ENCODE measurements around the gene HLA-DRB1. TPM values are rescaled to one million over a fixed set of nuclear protein-coding genes. Genes with fewer than 3 reads are reported as not detected.

The HLA-DRB1 gene
- total RNA-seq, 3 donors from 2014 or later (not counting 1 experiment from before 2014, with no cell fraction given) = 42.8 to 123 (median 53.9) TPM

GRCh38 chr6:32610682-32611296, 21.1 kb upstream of the HLA-DRB1 start:
- DNase-seq (no peak), ATAC-seq (no peak)
- no peaks in the 10 kb centered on the region for H3K36me3 ChIP-seq (ENCODE audit: control insufficient read depth, insufficient read depth, low read length)
- no peaks in the 10 kb centered on the region for H3K9me3 ChIP-seq (ENCODE audit: control insufficient read depth, insufficient read depth, low read length)
- H3K4me3 Mint-ChIP-seq = no peak overlapping the region
- no peak overlapping the region for H3K27ac Mint-ChIP-seq
- H3K4me1 ChIP-seq (ENCODE audit: control insufficient read depth, insufficient read depth, low read length) = no peaks in the 10 kb centered on the region
- intact Hi-C loops (cut with micrococcal nuclease) = loop anchor here (1.0 kb wide), 1 partner anchor 12 kb away; no protein-coding TSS in a partner anchor
- 0% methylated on average over 2 of the region's 3 CpGs for WGBS (ENCODE audit: insufficient coverage)
- H3K4me3 ChIP-seq (ENCODE audit: low read length) = no peak overlapping the region
- no peaks in the 10 kb centered on the region for H3K27me3 ChIP-seq (ENCODE audit: control insufficient read depth, insufficient read depth, low read length)
- TF ChIP-seq CTCF (IDR thresholded peaks at IDR 0.05) = no peak
- no peaks in the 10 kb centered on the region for H3K9me3 Mint-ChIP-seq
- H3K36me3 Mint-ChIP-seq = no peaks in the 10 kb centered on the region
- H3K27ac ChIP-seq (ENCODE audit: low read length) = peak overlapping the region; percentile 80
- H3K4me1 Mint-ChIP-seq = peaks cover 1 to 10% of the 10 kb centered on the region in 2 donors
- H3K27me3 Mint-ChIP-seq (ENCODE audit: low read depth in 2 of 2) = peaks cover 0 to 5% of the 10 kb centered on the region in 2 donors

GRCh38 chr6:32609731-32610640, 20.3 kb upstream of the HLA-DRB1 start:
- intact Hi-C loops (cut with micrococcal nuclease) = loop anchor here (1.0 kb wide), 1 partner anchor 12 kb away; no protein-coding TSS in a partner anchor
- no peaks in the 10 kb centered on the region for H3K27me3 ChIP-seq (ENCODE audit: control insufficient read depth, insufficient read depth, low read length)
- Mint-ChIP-seq H3K4me1 (peaks cover 0 to 2% of the 10 kb centered on the region in 2 donors), H3K9me3 (no peaks in the 10 kb centered on the region), H3K36me3 (no peaks in the 10 kb centered on the region), H3K4me3 (no peak overlapping the region), H3K27me3 (ENCODE audit: low read depth in 2 of 2) (peaks cover 0 to 5% of the 10 kb centered on the region in 2 donors), H3K27ac (no peak overlapping the region)
- no peaks in the 10 kb centered on the region for H3K9me3 ChIP-seq (ENCODE audit: control insufficient read depth, insufficient read depth, low read length)
- peak overlapping the region; percentile 80 for H3K27ac ChIP-seq (ENCODE audit: low read length)
- no peaks in the 10 kb centered on the region for H3K4me1 ChIP-seq (ENCODE audit: control insufficient read depth, insufficient read depth, low read length)
- DNase-seq (peak; percentile 20 to 95), ATAC-seq (peak; percentile 96 to 99 (median 99))
- peak overlapping the region; percentile 18 for H3K4me3 ChIP-seq (ENCODE audit: low read length)
- TF ChIP-seq CTCF (IDR thresholded peaks at IDR 0.05) = no peak
- H3K36me3 ChIP-seq (ENCODE audit: control insufficient read depth, insufficient read depth, low read length) = no peaks in the 10 kb centered on the region
- 1% methylated on average over 4 of the region's 8 CpGs for whole genome bisulfite sequencing (ENCODE audit: insufficient coverage)

GRCh38 chr6:32609391-32609730, 19.7 kb upstream of the HLA-DRB1 start:
- Histone ChIP-seq H3K4me3 (ENCODE audit: low read length) (no peak overlapping the region), H3K36me3 (ENCODE audit: control insufficient read depth, insufficient read depth, low read length) (no peaks in the 10 kb centered on the region), H3K27me3 (ENCODE audit: control insufficient read depth, insufficient read depth, low read length) (no peaks in the 10 kb centered on the region), H3K9me3 (ENCODE audit: control insufficient read depth, insufficient read depth, low read length) (no peaks in the 10 kb centered on the region), H3K27ac (ENCODE audit: low read length) (peak overlapping the region; percentile 80), H3K4me1 (ENCODE audit: control insufficient read depth, insufficient read depth, low read length) (no peaks in the 10 kb centered on the region)
- Mint-ChIP-seq H3K27me3 (ENCODE audit: low read depth in 2 of 2) (peaks cover 0 to 5% of the 10 kb centered on the region in 2 donors), H3K4me3 (no peak overlapping the region), H3K9me3 (no peaks in the 10 kb centered on the region), H3K4me1 (peaks cover 4 to 5% of the 10 kb centered on the region in 2 donors), H3K27ac (no peak overlapping the region), H3K36me3 (no peaks in the 10 kb centered on the region)
- intact Hi-C loops (cut with micrococcal nuclease) = no loop called here
- no peak for TF ChIP-seq CTCF (IDR thresholded peaks at IDR 0.05)
- no peak for ATAC-seq
- no peak for DNase-seq
- WGBS (ENCODE audit: insufficient coverage) = 61% methylated on average over 2 of the region's 3 CpGs

Measured in natural killer cell (primary cell).